Fibroblast of lung (primary cell): ENCODE measurements around the gene PANK1. TPM values are rescaled to one million over a fixed set of nuclear protein-coding genes. Genes with fewer than 3 reads are reported as not detected.

Experiments used
- DNase-seq, 2 donors: peaks; one replicate each; pipeline versions ENCODE4 v3.0.0 to v3.0.0-alpha.2; 2010; ENCODE audit warnings: low read depth in 2 of 2
- H2AFZ ChIP-seq: 2 replicates; pipeline ENCODE4 v1.5.1; 2012; ENCODE audit warnings: low read length, control low read depth, inconsistent platforms
- H3K27ac ChIP-seq: 2 replicates; pipeline ENCODE4 v1.5.1; 2011; ENCODE audit warnings: low read length, control low read depth; ENCODE audit not compliant: insufficient read depth
- H3K27me3 ChIP-seq: 2 replicates; pipeline ENCODE4 v1.5.1; 2011; ENCODE audit warnings: mild to moderate bottlenecking, low read length; ENCODE audit not compliant: control insufficient read depth, insufficient read depth
- H3K36me3 ChIP-seq: 2 replicates; pipeline ENCODE4 v1.5.1; 2011; ENCODE audit warnings: low read length; ENCODE audit not compliant: control insufficient read depth, insufficient read depth
- H3K4me1 ChIP-seq: 2 replicates; pipeline ENCODE4 v1.5.1; 2011; ENCODE audit warnings: low read length; ENCODE audit not compliant: control insufficient read depth, insufficient read depth; ENCODE audit errors: extremely low read depth
- H3K4me2 ChIP-seq: 2 replicates; pipeline ENCODE4 v1.5.1; 2011; ENCODE audit warnings: low read length, control low read depth; ENCODE audit not compliant: insufficient read depth; ENCODE audit errors: extremely low read depth
- H3K4me3 ChIP-seq, 4 experiments: fragments of 200-600 bp in 1 of 4; sonication (generic) in 1 of 4; replicated peaks in 1 of 4; 2 replicates each; pipeline ENCODE4 v1.5.1; 2011 to 2016; ENCODE audit warnings: low read length in 4 of 4, low read depth in 3 of 4, mild to moderate bottlenecking in 3 of 4, control low read depth in 2 of 4, inconsistent platforms in 1 of 4, mixed read lengths in 1 of 4; ENCODE audit not compliant: insufficient read depth in 1 of 4; ENCODE audit errors: control extremely low read depth in 1 of 4
- H3K79me2 ChIP-seq: 2 replicates; pipeline ENCODE4 v1.5.1; 2012; ENCODE audit warnings: mild to moderate bottlenecking, low read length, inconsistent platforms; ENCODE audit not compliant: control insufficient read depth, insufficient read depth
- H3K9ac ChIP-seq: 2 replicates; pipeline ENCODE4 v1.5.1; 2011; ENCODE audit warnings: mild to moderate bottlenecking, low read length, control low read depth; ENCODE audit not compliant: insufficient read depth
- H3K9me3 ChIP-seq: 2 replicates; pipeline ENCODE4 v1.5.1; 2012; ENCODE audit warnings: low read depth, low read length; ENCODE audit not compliant: control insufficient read depth, insufficient read depth
- H4K20me1 ChIP-seq: 2 replicates; pipeline ENCODE4 v1.5.1; 2011; ENCODE audit warnings: low read length; ENCODE audit not compliant: control insufficient read depth, insufficient read depth; ENCODE audit errors: extremely low read depth
- CTCF ChIP-seq, 2 donors: IDR thresholded peaks in 1 of 2; conservative IDR thresholded peaks in 1 of 2; 1 replicate in 1 of 2; 2 replicates in 1 of 2; pipeline ENCODE4 v1.5.1; 2011 to 2012; ENCODE audit warnings: low read length in 2 of 2, control low read depth in 1 of 2, inconsistent platforms in 1 of 2, low read depth in 1 of 2, mild to moderate bottlenecking in 1 of 2
- EZH2 ChIP-seq: IDR thresholded peaks from 2 replicates; pipeline ENCODE4 v1.5.1; 2012; ENCODE audit warnings: low read length, control low read depth, mild to moderate bottlenecking; ENCODE audit errors: missing control alignments
- polyA plus RNA-seq, 2 donors: library from polyadenylated mRNA; depleted of rRNA in 1 of 2; stranded (reverse) in 1 of 2; unstranded in 1 of 2; fragments of >200 nt; gene quantifications; 2 replicates each; pipeline ENCODE4 v1.2.1, GENCODE V29; 2011 to 2012; ENCODE audit warnings: missing spikeins in 1 of 2
- total RNA-seq: library from RNA; depleted of rRNA; stranded (reverse); fragments of >200 nt; gene quantifications from 2 replicates; pipeline ENCODE4 v1.2.1, GENCODE V29; 2014

The PANK1 gene
- total and polyA plus RNA-seq, 2 donors (not counting 1 experiment from before 2014, with no cell fraction given): 5.3 to 9.2 TPM

GRCh38 chr10:89556600-89556999, 88.4 kb downstream of the PANK1 start:
- Histone ChIP-seq H3K27me3 (no peaks in the 10 kb centered on the region), H4K20me1 (no peaks in the 10 kb centered on the region), H3K36me3 (no peaks in the 10 kb centered on the region), H3K4me2 (no peak overlapping the region), H3K4me3 (no peak overlapping the region), H3K27ac (no peak overlapping the region), H3K9me3 (no peaks in the 10 kb centered on the region), H3K79me2 (no peaks in the 10 kb centered on the region), H3K9ac (no peak overlapping the region), H2AFZ (no peak overlapping the region), H3K4me1 (peaks cover 10% of the 10 kb centered on the region)
- DNase-seq: peak in 1 of 2 donors; percentile 32
- TF ChIP-seq CTCF (conservative IDR thresholded peaks at IDR 0.05 in 1 of 2, IDR thresholded peaks at IDR 0.05 in 1 of 2; ENCODE audit: low read depth in 1 of 2, low read length in 2 of 2) (no peak), EZH2 (no peak)

GRCh38 chr10:89555688-89556445, 89.2 kb downstream of the PANK1 start:
- Histone ChIP-seq H3K4me2 (no peak overlapping the region), H3K9ac (no peak overlapping the region), H3K36me3 (no peaks in the 10 kb centered on the region), H3K27me3 (no peaks in the 10 kb centered on the region), H3K4me1 (peaks cover 10% of the 10 kb centered on the region), H3K4me3 (no peak overlapping the region), H2AFZ (no peak overlapping the region), H4K20me1 (no peaks in the 10 kb centered on the region), H3K27ac (no peak overlapping the region), H3K9me3 (no peaks in the 10 kb centered on the region), H3K79me2 (no peaks in the 10 kb centered on the region)
- DNase-seq: peak; percentile 40 to 49
- TF ChIP-seq EZH2 (no peak), CTCF (conservative IDR thresholded peaks at IDR 0.05 in 1 of 2, IDR thresholded peaks at IDR 0.05 in 1 of 2; ENCODE audit: low read depth in 1 of 2, low read length in 2 of 2) (no peak)

GRCh38 chr10:89554433-89554832, 90.6 kb downstream of the PANK1 start:
- Histone ChIP-seq H3K79me2 (no peaks in the 10 kb centered on the region), H4K20me1 (no peaks in the 10 kb centered on the region), H3K36me3 (no peaks in the 10 kb centered on the region), H3K27ac (no peak overlapping the region), H3K27me3 (no peaks in the 10 kb centered on the region), H3K9ac (no peak overlapping the region), H3K4me2 (no peak overlapping the region), H3K4me3 (no peak overlapping the region), H3K9me3 (no peaks in the 10 kb centered on the region), H3K4me1 (peaks cover 10% of the 10 kb centered on the region), H2AFZ (no peak overlapping the region)
- no peak for TF ChIP-seq EZH2
- TF ChIP-seq CTCF (conservative IDR thresholded peaks at IDR 0.05 in 1 of 2, IDR thresholded peaks at IDR 0.05 in 1 of 2; ENCODE audit: low read depth in 1 of 2, low read length in 2 of 2): no peak
- DNase-seq: no peak
